HEK293 (cell line): ENCODE measurements around the gene CYTIP.
A peak's percentile ranks its signal among the peaks of the same experiment; 100 is the strongest.

Experiments
- CTCF ChIA-PET: fragments of 350-600 bp; formaldehyde crosslinking; extraction: SDS; loops from one replicate; lab custom pipeline; 2021; ENCODE audit warnings: antibody characterized with exemption; lab: Yijun Ruan, JAX
- POLR2A ChIA-PET: fragments of 300-600 bp; formaldehyde crosslinking; extraction: SDS; loops from one replicate; lab custom pipeline; 2020; ENCODE audit warnings: antibody characterized with exemption, inconsistent platforms; lab: Yijun Ruan, JAX
- H3K27ac ChIP-seq: fragments of 200-500 bp; sonication (Bioruptor generic); 2 replicates; pipeline ENCODE4 v1.5.1; 2014; ENCODE audit warnings: low read depth, low read length, control low read depth, inconsistent platforms; ENCODE audit errors: extremely low read depth
- H3K36me3 ChIP-seq, 2 experiments: fragments of 200-500 bp in 1 of 2; sonication (Bioruptor generic) in 1 of 2; 1 replicate in 1 of 2; 2 replicates in 1 of 2; pipeline ENCODE4 v1.5.1; 2014 to 2017; ENCODE audit warnings: inconsistent platforms in 2 of 2, low read length in 2 of 2; ENCODE audit not compliant: control insufficient read depth in 2 of 2, insufficient read depth in 1 of 2
- H3K4me1 ChIP-seq: fragments of 200-500 bp; sonication (Bioruptor generic); 2 replicates; pipeline ENCODE4 v1.5.1; 2014; ENCODE audit warnings: mild to moderate bottlenecking, low read length, inconsistent platforms; ENCODE audit not compliant: control insufficient read depth, insufficient read depth
- H3K4me3 ChIP-seq: 2 replicates; pipeline ENCODE4 v1.5.1; 2011; ENCODE audit warnings: low read depth, mild to moderate bottlenecking, control low read depth, low read length, moderate library complexity
- H3K9me3 ChIP-seq: fragments of 200-500 bp; sonication (Bioruptor generic); 2 replicates; pipeline ENCODE4 v1.5.1; 2014; ENCODE audit warnings: low read depth, low read length, inconsistent platforms; ENCODE audit not compliant: control insufficient read depth, insufficient read depth
- BCL11A ChIP-seq: fragments of 450-650 bp; formaldehyde crosslinking; IDR thresholded peaks from 2 replicates; pipeline ENCODE4 v1.5.1; 2016; ENCODE audit warnings: low read depth, missing biosample characterization, missing genetic modification characterization
- FEZF1 ChIP-seq: fragments of 450-650 bp; formaldehyde crosslinking; IDR thresholded peaks from 2 replicates; pipeline ENCODE4 v1.5.1; 2016; ENCODE audit warnings: missing biosample characterization, missing genetic modification characterization
- GLI4 ChIP-seq: fragments of 450-650 bp; formaldehyde crosslinking; IDR thresholded peaks from 2 replicates; pipeline ENCODE4 v1.5.1; 2016; ENCODE audit warnings: missing biosample characterization, missing genetic modification characterization
- HOXA7 ChIP-seq: sonication (generic); formaldehyde crosslinking; IDR thresholded peaks from 2 replicates; pipeline ENCODE4 v1.8.1; 2022; ENCODE audit warnings: missing genetic modification reagents, borderline replicate concordance
- MEIS1 ChIP-seq: sonication (generic); formaldehyde crosslinking; IDR thresholded peaks from 2 replicates; pipeline ENCODE4 v1.8.1; 2022; ENCODE audit warnings: missing genetic modification reagents, mild to moderate bottlenecking, borderline replicate concordance
- PATZ1 ChIP-seq: fragments of 450-650 bp; formaldehyde crosslinking; IDR thresholded peaks from 2 replicates; pipeline ENCODE4 v1.5.1; 2016; ENCODE audit warnings: missing biosample characterization, missing genetic modification characterization
- PRDM6 ChIP-seq: fragments of 450-650 bp; formaldehyde crosslinking; IDR thresholded peaks from 2 replicates; pipeline ENCODE4 v1.5.1; 2017; ENCODE audit warnings: missing biosample characterization, missing genetic modification characterization
- TSHZ1 ChIP-seq: fragments of 450-650 bp; formaldehyde crosslinking; IDR thresholded peaks from 2 replicates; pipeline ENCODE4 v1.5.1; 2016; ENCODE audit warnings: missing biosample characterization, missing genetic modification characterization, borderline replicate concordance
- YY2 ChIP-seq: fragments of 450-650 bp; formaldehyde crosslinking; IDR thresholded peaks from 2 replicates; pipeline ENCODE4 v1.5.1; 2016; ENCODE audit warnings: missing biosample characterization, missing genetic modification characterization
- ZBTB21 ChIP-seq: fragments of 450-650 bp; formaldehyde crosslinking; IDR thresholded peaks from 2 replicates; pipeline ENCODE4 v1.5.1; 2017; ENCODE audit warnings: missing biosample characterization, missing genetic modification characterization
- ZBTB7A ChIP-seq: fragments of 450-650 bp; formaldehyde crosslinking; IDR thresholded peaks from 2 replicates; pipeline ENCODE4 v1.5.1; 2016; ENCODE audit warnings: low read depth, missing biosample characterization, missing genetic modification characterization
- ZFHX2 ChIP-seq: fragments of 450-650 bp; formaldehyde crosslinking; conservative IDR thresholded peaks from 2 replicates; pipeline ENCODE4 v1.5.1; 2016; ENCODE audit warnings: missing biosample characterization, missing genetic modification characterization
- ZFP3 ChIP-seq: fragments of 450-650 bp; formaldehyde crosslinking; IDR thresholded peaks from 2 replicates; pipeline ENCODE4 v1.5.1; 2016; ENCODE audit warnings: low read depth, missing biosample characterization, missing genetic modification characterization
- ZNF10 ChIP-seq: fragments of 450-650 bp; formaldehyde crosslinking; IDR thresholded peaks from 2 replicates; pipeline ENCODE4 v1.5.1; 2017; ENCODE audit warnings: missing biosample characterization, missing genetic modification characterization
- ZNF114 ChIP-seq: fragments of 450-650 bp; formaldehyde crosslinking; IDR thresholded peaks from 2 replicates; pipeline ENCODE4 v1.5.0; 2017; ENCODE audit warnings: missing biosample characterization, missing genetic modification characterization
- ZNF184 ChIP-seq: fragments of 450-650 bp; IDR thresholded peaks from 2 replicates; pipeline ENCODE4 v1.5.1; 2018; ENCODE audit warnings: missing biosample characterization, mild to moderate bottlenecking, missing genetic modification characterization
- ZNF221 ChIP-seq: fragments of 450-650 bp; formaldehyde crosslinking; IDR thresholded peaks from 2 replicates; pipeline ENCODE4 v1.5.1; 2017; ENCODE audit warnings: missing biosample characterization, missing genetic modification characterization, borderline replicate concordance
- ZNF292 ChIP-seq: fragments of 450-650 bp; formaldehyde crosslinking; IDR thresholded peaks from 2 replicates; pipeline ENCODE4 v1.5.1; 2016; ENCODE audit warnings: low read depth, missing biosample characterization, missing genetic modification characterization, borderline replicate concordance
- ZNF398 ChIP-seq: fragments of 450-650 bp; formaldehyde crosslinking; IDR thresholded peaks from 2 replicates; pipeline ENCODE4 v1.5.1; 2017; ENCODE audit warnings: missing biosample characterization, missing genetic modification characterization
- ZNF416 ChIP-seq: fragments of 450-650 bp; formaldehyde crosslinking; IDR thresholded peaks from 2 replicates; pipeline ENCODE4 v1.5.1; 2016; ENCODE audit warnings: missing biosample characterization, missing genetic modification characterization
- ZNF513 ChIP-seq: fragments of 450-650 bp; IDR thresholded peaks from 2 replicates; pipeline ENCODE4 v1.5.1; 2018; ENCODE audit warnings: missing biosample characterization, missing genetic modification characterization
- ZNF555 ChIP-seq: fragments of 450-650 bp; formaldehyde crosslinking; conservative IDR thresholded peaks from 2 replicates; pipeline ENCODE4 v1.5.1; 2017; ENCODE audit warnings: missing biosample characterization, mild to moderate bottlenecking, missing genetic modification characterization, inconsistent platforms
- ZNF654 ChIP-seq: fragments of 450-650 bp; formaldehyde crosslinking; IDR thresholded peaks from 2 replicates; pipeline ENCODE4 v1.5.1; 2016; ENCODE audit warnings: low read depth, missing biosample characterization, missing genetic modification characterization
- ZNF658 ChIP-seq: fragments of 450-650 bp; formaldehyde crosslinking; IDR thresholded peaks from 2 replicates; pipeline ENCODE4; 2016; ENCODE audit warnings: missing biosample characterization, missing genetic modification characterization
- ZNF670 ChIP-seq: fragments of 450-650 bp; formaldehyde crosslinking; IDR thresholded peaks from 2 replicates; pipeline ENCODE4 v1.5.1; 2016; ENCODE audit warnings: missing biosample characterization, missing genetic modification characterization, low read depth
- ZNF785 ChIP-seq: fragments of 450-650 bp; formaldehyde crosslinking; IDR thresholded peaks from 2 replicates; pipeline ENCODE4 v1.5.1; 2016; ENCODE audit warnings: missing biosample characterization, missing genetic modification characterization
- ZNF843 ChIP-seq: fragments of 450-650 bp; formaldehyde crosslinking; IDR thresholded peaks from 2 replicates; pipeline ENCODE4 v1.5.1; 2016; ENCODE audit warnings: missing biosample characterization, missing genetic modification characterization

CYTIP gene

GRCh38 chr2:157489983-157490382 lies 46.1 kb upstream of the CYTIP start (continued):
- no peak for TF ChIP-seq PATZ1 (tag by site-specific recombination)
- no peak for TF ChIP-seq ZNF10 (tag by site-specific recombination)
- TF ChIP-seq ZBTB21 (tag by site-specific recombination): no peak
- no peak for TF ChIP-seq ZNF114 (tag by site-specific recombination)
- TF ChIP-seq, all 188 proteins: peak for 0

GRCh38 chr2:157488877-157489276 lies 45.0 kb upstream of the CYTIP start:
- H3K9me3 ChIP-seq: no peaks in the 10 kb centered on the region
- CTCF ChIA-PET: interaction anchor here (1.1 to 3.0 kb wide), 3 partner anchors 9 to 535 kb away, joined by 3 to 20 read pairs (median 5); no protein-coding TSS in a partner anchor
- H3K36me3 ChIP-seq: no peaks in the 10 kb centered on the region
- H3K4me1 ChIP-seq: peaks cover 10% of the 10 kb centered on the region
- H3K27ac ChIP-seq: no peak overlapping the region
- no peak overlapping the region for H3K4me3 ChIP-seq
- POLR2A ChIA-PET: no interaction called here
- TF ChIP-seq ZNF555 (tag by site-specific recombination): no peak
- no peak for TF ChIP-seq ZFP3 (tag by site-specific recombination)
- TF ChIP-seq ZNF398 (tag by site-specific recombination): peak; percentile 21; the same call in 1 of the 2 replicates
- TF ChIP-seq PRDM6 (tag by site-specific recombination): 0 out of 2 replicates have a peak, but pooled peaks have one; percentile 25
- no peak for TF ChIP-seq BCL11A
- TF ChIP-seq MEIS1 (CRISPR knock-in tag): no peak
- peak; percentile 82 for TF ChIP-seq ZFHX2 (tag by site-specific recombination)
- no peak for TF ChIP-seq ZNF10 (tag by site-specific recombination)
- TF ChIP-seq ZNF292 (tag by site-specific recombination): no peak
- TF ChIP-seq ZNF843 (tag by site-specific recombination): peak; percentile 64; the same call in 1 of the 2 replicates
- TF ChIP-seq GLI4: no peak
- no peak for TF ChIP-seq ZNF670 (tag by site-specific recombination)
- no peak for TF ChIP-seq HOXA7 (CRISPR knock-in tag)
- TF ChIP-seq ZNF416 (tag by site-specific recombination): no peak
- no peak for TF ChIP-seq ZNF785 (tag by site-specific recombination)
- no peak for TF ChIP-seq TSHZ1
- TF ChIP-seq ZBTB7A: no peak
- no peak for TF ChIP-seq ZNF658 (tag by site-specific recombination)
- TF ChIP-seq ZNF513: peak; percentile 58
- no peak for TF ChIP-seq YY2 (tag by site-specific recombination)
- no peak for TF ChIP-seq ZNF654 (tag by site-specific recombination)
- no peak for TF ChIP-seq ZNF184 (tag by site-specific recombination)
- TF ChIP-seq ZNF221 (tag by site-specific recombination): no peak
- peak; percentile 65 for TF ChIP-seq FEZF1 (tag by site-specific recombination)
